GM23338 (cell line): ENCODE results near the gene CACNA2D3. TPM values are rescaled to one million over a fixed set of nuclear protein-coding genes. Genes with fewer than 3 reads are reported as not detected.

Source experiments
- ATAC-seq: fragments of 200-7000 bp; cut with Tn5 transposase; 3 replicates; pipeline ENCODE4 v1.9.1; 2020
- DNase-seq: peaks from one replicate; pipeline ENCODE4 v3.0.0-alpha.2; 2015; ENCODE audit warnings: low spot score
- H2AFZ ChIP-seq: fragments of 200-600 bp; sonication (generic); 2 replicates; pipeline ENCODE4 v1.8.0; 2016; ENCODE audit warnings: antibody characterized with exemption, mild to moderate bottlenecking, moderate library complexity
- H3F3A ChIP-seq: fragments of 200-600 bp; sonication (generic); replicated peaks from 2 replicates; pipeline ENCODE4 v1.8.0; 2017; ENCODE audit warnings: antibody characterized with exemption, mixed run types, low read depth
- H3K27ac ChIP-seq: fragments of 200-600 bp; sonication (generic); 2 replicates; pipeline ENCODE4 v1.6.1; 2016; ENCODE audit warnings: low read depth
- H3K27me3 ChIP-seq: fragments of 200-600 bp; sonication (generic); 2 replicates; pipeline ENCODE4 v1.8.0; 2016; ENCODE audit warnings: mild to moderate bottlenecking, mixed run types, moderate library complexity; ENCODE audit not compliant: insufficient read depth
- H3K36me3 ChIP-seq: fragments of 200-600 bp; sonication (generic); 2 replicates; pipeline ENCODE4 v1.8.0; 2016; ENCODE audit warnings: mild to moderate bottlenecking; ENCODE audit not compliant: insufficient read depth
- H3K4me1 ChIP-seq: fragments of 200-600 bp; sonication (generic); 2 replicates; pipeline ENCODE4 v1.8.0; 2016; ENCODE audit warnings: mild to moderate bottlenecking, moderate library complexity; ENCODE audit not compliant: insufficient read depth
- H3K4me2 ChIP-seq: fragments of 200-600 bp; sonication (generic); 2 replicates; pipeline ENCODE4 v1.7.1; 2017; ENCODE audit warnings: mixed run types
- H3K4me3 ChIP-seq: fragments of 200-600 bp; sonication (generic); 2 replicates; pipeline ENCODE4 v1.6.1; 2016; ENCODE audit warnings: mixed run types
- H3K79me2 ChIP-seq: fragments of 200-600 bp; sonication (generic); replicated peaks from 2 replicates; pipeline ENCODE4 v1.8.0; 2017; ENCODE audit warnings: mild to moderate bottlenecking; ENCODE audit not compliant: insufficient read depth
- H3K9me2 ChIP-seq: fragments of 200-600 bp; sonication (generic); 2 replicates; pipeline ENCODE4 v1.8.0; 2017; ENCODE audit not compliant: insufficient read depth
- H4K20me1 ChIP-seq: fragments of 200-600 bp; sonication (generic); replicated peaks from 2 replicates; pipeline ENCODE4 v1.8.0; 2017; ENCODE audit warnings: mild to moderate bottlenecking; ENCODE audit not compliant: insufficient read depth
- H3K27ac Mint-ChIP-seq: 2 replicates; pipeline ENCODE4 v1.8.0; 2020; ENCODE audit warnings: inconsistent platforms, mild to moderate bottlenecking, moderate library complexity, mixed read lengths
- H3K27me3 Mint-ChIP-seq: 3 replicates; pipeline ENCODE4 v1.8.0; 2022; ENCODE audit warnings: low read depth, mild to moderate bottlenecking, moderate library complexity, mixed read lengths, inconsistent platforms; ENCODE audit not compliant: insufficient read depth, poor library complexity
- H3K36me3 Mint-ChIP-seq: 3 replicates; pipeline ENCODE4 v1.8.0; 2021; ENCODE audit warnings: low read depth, mild to moderate bottlenecking, inconsistent platforms, moderate library complexity, mixed read lengths
- H3K4me1 Mint-ChIP-seq: 3 replicates; pipeline ENCODE4 v1.8.0; 2020; ENCODE audit warnings: mild to moderate bottlenecking, inconsistent platforms, mixed read lengths
- H3K4me3 Mint-ChIP-seq: 3 replicates; pipeline ENCODE4 v1.8.0; 2021; ENCODE audit warnings: moderate library complexity, mild to moderate bottlenecking, inconsistent platforms, mixed read lengths
- H3K9me3 Mint-ChIP-seq: 3 replicates; pipeline ENCODE4 v1.8.0; 2020; ENCODE audit warnings: moderate library complexity, mild to moderate bottlenecking, inconsistent platforms, mixed read lengths
- CREB1 ChIP-seq: fragments of 250-450 bp; sonication (Bioruptor Pico); IDR thresholded peaks from 2 replicates; pipeline ENCODE4 v1.5.0; 2020; ENCODE audit warnings: low read depth, mild to moderate bottlenecking, moderate library complexity
- CTCF ChIP-seq, 2 experiments: fragments of 200-600 bp in 1 of 2; sonication (generic) in 1 of 2; conservative IDR thresholded peaks; 2 replicates each; pipeline versions ENCODE4 v1.5.1 to v1.6.1; 2016 to 2017; ENCODE audit warnings: antibody characterized with exemption in 2 of 2, low read depth in 2 of 2, mild to moderate bottlenecking in 2 of 2, moderate library complexity in 1 of 2
- ETS1 ChIP-seq: IDR thresholded peaks from 2 replicates; pipeline ENCODE4 v1.6.1; 2016; ENCODE audit warnings: antibody characterized with exemption
- EZH2 ChIP-seq: fragments of 200-600 bp; sonication (generic); IDR thresholded peaks from one replicate; pipeline ENCODE4 v1.8.0; 2017; ENCODE audit warnings: antibody characterized with exemption, mild to moderate bottlenecking, low read depth; ENCODE audit not compliant: unreplicated experiment
- EZH2phosphoT487 ChIP-seq: fragments of 200-600 bp; sonication (generic); IDR thresholded peaks from one replicate; pipeline ENCODE4 v1.8.1; 2018; ENCODE audit warnings: antibody characterized with exemption; ENCODE audit not compliant: unreplicated experiment
- JUNB ChIP-seq: IDR thresholded peaks from one replicate; pipeline ENCODE4 v1.6.1; 2016; ENCODE audit warnings: antibody characterized with exemption; ENCODE audit not compliant: unreplicated experiment
- NANOG ChIP-seq: IDR thresholded peaks from 2 replicates; pipeline ENCODE4 v1.6.1; 2016; ENCODE audit warnings: antibody characterized with exemption, borderline replicate concordance
- POLR2AphosphoS5 ChIP-seq: IDR thresholded peaks from 2 replicates; pipeline ENCODE4 v1.6.1; 2016; ENCODE audit warnings: antibody characterized with exemption, low read depth
- REST ChIP-seq: IDR thresholded peaks from one replicate; pipeline ENCODE4 v1.6.1; 2018; ENCODE audit warnings: antibody characterized with exemption; ENCODE audit not compliant: unreplicated experiment
- STAT1 ChIP-seq: IDR thresholded peaks from one replicate; pipeline ENCODE4 v1.6.1; 2016; ENCODE audit warnings: antibody characterized with exemption; ENCODE audit not compliant: unreplicated experiment
- ZNF114 ChIP-seq: fragments of 250-450 bp; sonication (Bioruptor Pico); IDR thresholded peaks from 2 replicates; pipeline ENCODE4 v1.5.0; 2020; ENCODE audit warnings: mild to moderate bottlenecking, moderate library complexity
- ZNF331 ChIP-seq: fragments of 250-450 bp; sonication (Bioruptor Pico); IDR thresholded peaks from 2 replicates; pipeline ENCODE4 v1.5.0; 2020; ENCODE audit warnings: low read depth, mild to moderate bottlenecking, moderate library complexity
- ZNF462 ChIP-seq: fragments of 250-450 bp; sonication (Bioruptor Pico); IDR thresholded peaks from 2 replicates; pipeline ENCODE4 v1.5.0; 2020; ENCODE audit warnings: mild to moderate bottlenecking, moderate library complexity
- polyA plus RNA-seq: library from polyadenylated mRNA; unstranded; fragments of >200 nt; fragmentation: Nextera tagmentation; extraction: Ambion mirVana; gene quantifications from 2 replicates; pipeline ENCODE4 v1.2.1, GENCODE V29; 2016
- total RNA-seq: library from RNA; depleted of rRNA; stranded (reverse); fragments of >200 nt; shearing (Covaris generic); gene quantifications from 2 replicates; pipeline ENCODE4 v1.2.3, GENCODE V29; 2014

The CACNA2D3 gene
- total and polyA plus RNA-seq, 2 experiments from 2014 or later, result 2.2 to 2.3 TPM

- no peak overlapping the region for H3K4me3 Mint-ChIP-seq
- no peaks in the 10 kb centered on the region for H3K4me1 Mint-ChIP-seq
- H3K79me2 ChIP-seq, result no peaks in the 10 kb centered on the region
- peaks cover 10% of the 10 kb centered on the region for H3K27me3 Mint-ChIP-seq
- H3K4me2 ChIP-seq, result no peak overlapping the region
- H3F3A ChIP-seq, result no peaks in the 10 kb centered on the region
- no peak for ATAC-seq
- H3K4me1 ChIP-seq, result no peaks in the 10 kb centered on the region
- H3K9me3 Mint-ChIP-seq, result no peaks in the 10 kb centered on the region; the same call in 2 of the 3 replicates
- H3K27ac ChIP-seq, result no peak overlapping the region
- no peak for DNase-seq
- H2AFZ ChIP-seq, result no peak overlapping the region
- H3K27ac Mint-ChIP-seq, result no peak overlapping the region
- H3K4me3 ChIP-seq, result no peak overlapping the region
- no peaks in the 10 kb centered on the region for H3K27me3 ChIP-seq
- H3K9me2 ChIP-seq, result no peaks in the 10 kb centered on the region
- H3K36me3 ChIP-seq, result no peaks in the 10 kb centered on the region
- no peaks in the 10 kb centered on the region; the same call in 1 of the 2 replicates for H4K20me1 ChIP-seq
- TF ChIP-seq ZNF331 (CRISPR knock-in tag) (no peak), ZNF462 (no peak), CREB1 (no peak), EZH2 (no peak), POLR2AphosphoS5 (no peak), REST (no peak), NANOG (no peak), EZH2phosphoT487 (no peak), ZNF114 (CRISPR knock-in tag) (no peak), JUNB (no peak), CTCF (conservative IDR thresholded peaks at IDR 0.05; ENCODE audit: low read depth in 2 of 2) (no peak), STAT1 (no peak), ETS1 (no peak)
- H3K36me3 Mint-ChIP-seq, result no peaks in the 10 kb centered on the region
Observed at GRCh38 chr3:54619053-54619452, 496.7 kb downstream of the CACNA2D3 start.
